HUES64 (cell line): ENCODE results near the gene DDX6.
"Not testable (repeated sequence)": the region's sequence is repeated elsewhere in the genome, so short reads cannot be mapped to it uniquely, and the experiment has no call there.

Source experiments
- H3K27ac ChIP-seq: 2 replicates; pipeline ENCODE4 v1.7.0; 2013; ENCODE audit warnings: low read depth, low read length, inconsistent platforms
- H3K27me3 ChIP-seq: 2 replicates; pipeline ENCODE4 v1.6.1; 2013; ENCODE audit warnings: mild to moderate bottlenecking, low read length; ENCODE audit not compliant: insufficient read depth
- H3K36me3 ChIP-seq: 2 replicates; pipeline ENCODE4 v1.6.1; 2013; ENCODE audit warnings: mild to moderate bottlenecking, low read length; ENCODE audit not compliant: insufficient read depth
- H3K4me1 ChIP-seq: 2 replicates; pipeline ENCODE4 v1.6.1; 2013; ENCODE audit warnings: mild to moderate bottlenecking, low read length, moderate library complexity; ENCODE audit not compliant: insufficient read depth
- H3K4me3 ChIP-seq: 2 replicates; pipeline ENCODE4 v1.5.1; 2013; ENCODE audit warnings: mild to moderate bottlenecking, low read length, moderate library complexity
- H3K9ac ChIP-seq: 2 replicates; pipeline ENCODE4 v1.6.1; 2013; ENCODE audit warnings: mild to moderate bottlenecking, low read depth, low read length
- H3K9me3 ChIP-seq: 2 replicates; pipeline ENCODE4 v1.6.1; 2013; ENCODE audit warnings: low read depth, low read length; ENCODE audit not compliant: insufficient read depth
- WGBS: fragments of 150-250, 120-280 bp; methylation state at CpG from one replicate; pipeline ENCODE4 v1.1.7; 2013; ENCODE audit warnings: missing lambda C conversion rate; 5-methylcytosine and 5-hydroxymethylcytosine counted together

DDX6 gene

GRCh38 chr11:118717221-118717620, 73.7 kb downstream of the DDX6 start:
- H3K4me3 ChIP-seq, H3K36me3 ChIP-seq, H3K27me3 ChIP-seq, H3K27ac ChIP-seq, H3K9ac ChIP-seq, H3K9me3 ChIP-seq: not testable (repeated sequence)
- WGBS = 22% methylated on average over 5 of the region's 6 CpGs
- H3K4me1 ChIP-seq = peaks cover 17% of the 10 kb centered on the region

GRCh38 chr11:118715837-118716260, 75.1 kb downstream of the DDX6 start:
- H3K27me3 ChIP-seq = no peaks in the 10 kb centered on the region
- peak overlapping the region; percentile 8; the same call in 1 of the 2 replicates for H3K4me3 ChIP-seq
- peaks cover 17% of the 10 kb centered on the region for H3K4me1 ChIP-seq
- 3% methylated on average over 2 of the region's 4 CpGs for whole genome bisulfite sequencing
- H3K9me3 ChIP-seq = no peaks in the 10 kb centered on the region
- peak overlapping the region; percentile 99 for H3K27ac ChIP-seq
- peak overlapping the region; percentile 83 for H3K9ac ChIP-seq
- H3K36me3 ChIP-seq = peaks cover 3% of the 10 kb centered on the region; the same call in 1 of the 2 replicates

- Histone ChIP-seq H3K27ac (peak overlapping the region; percentile 99), H3K9me3 (no peaks in the 10 kb centered on the region), H3K36me3 (peaks cover 3% of the 10 kb centered on the region), H3K4me1 (peaks cover 17% of the 10 kb centered on the region), H3K27me3 (no peaks in the 10 kb centered on the region), H3K9ac (peak overlapping the region; percentile 83), H3K4me3 (peak overlapping the region; percentile 8; the same call in 1 of the 2 replicates)
- 32% methylated on average over 4 of the region's 5 CpGs for WGBS
Measured at GRCh38 chr11:118715245-118715831, 75.6 kb downstream of the DDX6 start.

GRCh38 chr11:118714816-118715215, 76.1 kb downstream of the DDX6 start:
- Histone ChIP-seq H3K9me3 (no peaks in the 10 kb centered on the region), H3K36me3 (peaks cover 3% of the 10 kb centered on the region), H3K9ac (peak overlapping the region; percentile 83; the same call in 1 of the 2 replicates), H3K4me3 (no peak overlapping the region), H3K4me1 (peaks cover 17% of the 10 kb centered on the region), H3K27me3 (no peaks in the 10 kb centered on the region), H3K27ac (peak overlapping the region; percentile 99)

- not testable (repeated sequence) for H3K9me3 ChIP-seq, H3K27me3 ChIP-seq, H3K4me3 ChIP-seq, H3K9ac ChIP-seq, H3K36me3 ChIP-seq
- Histone ChIP-seq H3K27ac (peak overlapping the region; percentile 55; the same call in 1 of the 2 replicates), H3K4me1 (peaks cover 17% of the 10 kb centered on the region)
- 58% methylated on average over 5 of the region's 5 CpGs for WGBS
Measured at GRCh38 chr11:118714416-118714815, 76.5 kb downstream of the DDX6 start.

- no peak overlapping the region for H3K9ac ChIP-seq
- H3K4me3 ChIP-seq = no peak overlapping the region
- 84% methylated on average over 6 of the region's 6 CpGs for WGBS
- H3K4me1 ChIP-seq = peaks cover 11% of the 10 kb centered on the region
- H3K27me3 ChIP-seq = no peaks in the 10 kb centered on the region
- H3K36me3 ChIP-seq = no peaks in the 10 kb centered on the region; the same call in 1 of the 2 replicates
- H3K9me3 ChIP-seq = no peaks in the 10 kb centered on the region
- H3K27ac ChIP-seq = no peak overlapping the region
Measured at GRCh38 chr11:118708296-118708695, 82.7 kb downstream of the DDX6 start.

GRCh38 chr11:118706546-118706825, 84.5 kb downstream of the DDX6 start:
- no peaks in the 10 kb centered on the region; the same call in 1 of the 2 replicates for H3K36me3 ChIP-seq
- no peak overlapping the region for H3K9ac ChIP-seq
- 96% methylated on average over 7 of the region's 7 CpGs for WGBS
- H3K4me1 ChIP-seq = peaks cover 11% of the 10 kb centered on the region
- H3K27ac ChIP-seq = no peak overlapping the region
- no peaks in the 10 kb centered on the region for H3K27me3 ChIP-seq
- no peaks in the 10 kb centered on the region for H3K9me3 ChIP-seq
- H3K4me3 ChIP-seq = no peak overlapping the region

GRCh38 chr11:118705791-118706545, 85.0 kb downstream of the DDX6 start:
- Histone ChIP-seq H3K4me3 (no peak overlapping the region), H3K27me3 (no peaks in the 10 kb centered on the region), H3K9me3 (no peaks in the 10 kb centered on the region), H3K4me1 (peaks cover 11% of the 10 kb centered on the region), H3K27ac (no peak overlapping the region), H3K9ac (no peak overlapping the region; the same call in 1 of the 2 replicates), H3K36me3 (no peaks in the 10 kb centered on the region; the same call in 1 of the 2 replicates)
- WGBS = 82% methylated on average over 12 of the region's 12 CpGs

- Histone ChIP-seq H3K27ac (no peak overlapping the region), H3K9me3 (peaks cover 3% of the 10 kb centered on the region; the same call in 1 of the 2 replicates), H3K9ac (no peak overlapping the region), H3K27me3 (no peaks in the 10 kb centered on the region), H3K4me3 (no peak overlapping the region), H3K36me3 (no peaks in the 10 kb centered on the region; the same call in 1 of the 2 replicates), H3K4me1 (peaks cover 11% of the 10 kb centered on the region)
- 85% methylated on average over 15 of the region's 15 CpGs for WGBS
Measured at GRCh38 chr11:118705111-118705741, 85.7 kb downstream of the DDX6 start.

- Histone ChIP-seq H3K27me3 (no peaks in the 10 kb centered on the region), H3K9ac (no peak overlapping the region), H3K4me1 (peaks cover 11% of the 10 kb centered on the region), H3K36me3 (no peaks in the 10 kb centered on the region), H3K9me3 (peaks cover 4% of the 10 kb centered on the region; the same call in 1 of the 2 replicates), H3K27ac (no peak overlapping the region; the same call in 1 of the 2 replicates), H3K4me3 (no peak overlapping the region)
- WGBS = 96% methylated on average over 5 of the region's 5 CpGs
Measured at GRCh38 chr11:118703563-118704106, 87.3 kb downstream of the DDX6 start.
